ENCODE measurements around the gene UCN3. TPM values are rescaled to one million over a fixed set of nuclear protein-coding genes. Genes with fewer than 3 reads are reported as not detected.

The UCN3 gene
- total RNA-seq, 2 experiments from 2014 or later, result not detected

DNA sequence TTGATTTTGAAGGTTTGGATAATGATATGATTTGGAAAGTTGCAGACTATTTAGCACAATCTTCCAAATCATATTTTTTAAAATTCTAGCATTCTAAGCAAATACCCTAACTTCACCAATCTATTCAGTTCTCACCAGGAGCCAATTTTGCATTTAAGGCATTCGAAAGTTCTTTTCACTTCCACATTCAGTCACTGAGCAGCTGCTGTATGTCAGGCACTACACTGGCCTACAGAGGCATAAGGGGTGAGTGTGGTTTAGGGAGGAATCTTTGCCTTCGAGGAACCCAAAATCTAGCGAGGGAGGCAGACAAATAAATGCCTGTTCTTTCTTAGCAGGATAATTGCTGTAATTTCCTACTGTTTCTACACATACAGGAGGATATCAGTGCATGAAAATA, 10.7 kb upstream of the UCN3 start:
- H3K27ac Mint-ChIP-seq, result no peak overlapping the region
- ChIA-PET POLR2A (no interaction called here), CTCF (no interaction called here)
- no peaks in the 10 kb centered on the region for H3K4me1 Mint-ChIP-seq (ENCODE audit: low read depth)
- ATAC-seq (ENCODE audit: poor library complexity), result no peak
- Histone ChIP-seq H3K4me1 (ENCODE audit: insufficient read depth, low read length) (no peaks in the 10 kb centered on the region), H3K36me3 (ENCODE audit: insufficient read depth, low read length) (no peaks in the 10 kb centered on the region), H3K9me3 (ENCODE audit: control insufficient read depth in 1 of 2, insufficient read depth in 1 of 2, low read length in 2 of 2) (no peaks in the 10 kb centered on the region), H3K27me3 (ENCODE audit: control insufficient read depth in 1 of 2, insufficient read depth in 2 of 2, low read length in 2 of 2) (no peaks in the 10 kb centered on the region), H3K4me3 (ENCODE audit: low read length) (no peak overlapping the region), H3K27ac (ENCODE audit: low read depth in 1 of 2, low read length in 2 of 2) (no peak overlapping the region)
- no peaks in the 10 kb centered on the region for H3K9me3 Mint-ChIP-seq
- intact Hi-C loops (cut with DNase I, micrococcal nuclease), result no loop called here
- H3K27me3 Mint-ChIP-seq, result peaks cover 18% of the 10 kb centered on the region
- no peaks in the 10 kb centered on the region for H3K36me3 Mint-ChIP-seq (ENCODE audit: low read depth)
- TF ChIP-seq, protein P1, sequence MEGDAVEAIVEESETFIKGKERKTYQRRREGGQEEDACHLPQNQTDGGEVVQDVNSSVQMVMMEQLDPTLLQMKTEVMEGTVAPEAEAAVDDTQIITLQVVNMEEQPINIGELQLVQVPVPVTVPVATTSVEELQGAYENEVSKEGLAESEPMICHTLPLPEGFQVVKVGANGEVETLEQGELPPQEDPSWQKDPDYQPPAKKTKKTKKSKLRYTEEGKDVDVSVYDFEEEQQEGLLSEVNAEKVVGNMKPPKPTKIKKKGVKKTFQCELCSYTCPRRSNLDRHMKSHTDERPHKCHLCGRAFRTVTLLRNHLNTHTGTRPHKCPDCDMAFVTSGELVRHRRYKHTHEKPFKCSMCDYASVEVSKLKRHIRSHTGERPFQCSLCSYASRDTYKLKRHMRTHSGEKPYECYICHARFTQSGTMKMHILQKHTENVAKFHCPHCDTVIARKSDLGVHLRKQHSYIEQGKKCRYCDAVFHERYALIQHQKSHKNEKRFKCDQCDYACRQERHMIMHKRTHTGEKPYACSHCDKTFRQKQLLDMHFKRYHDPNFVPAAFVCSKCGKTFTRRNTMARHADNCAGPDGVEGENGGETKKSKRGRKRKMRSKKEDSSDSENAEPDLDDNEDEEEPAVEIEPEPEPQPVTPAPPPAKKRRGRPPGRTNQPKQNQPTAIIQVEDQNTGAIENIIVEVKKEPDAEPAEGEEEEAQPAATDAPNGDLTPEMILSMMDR (IDR thresholded peaks at IDR 0.05), result no peak
- H3K4me3 Mint-ChIP-seq, result no peak overlapping the region
- DNase-seq, result no peak

DNA sequence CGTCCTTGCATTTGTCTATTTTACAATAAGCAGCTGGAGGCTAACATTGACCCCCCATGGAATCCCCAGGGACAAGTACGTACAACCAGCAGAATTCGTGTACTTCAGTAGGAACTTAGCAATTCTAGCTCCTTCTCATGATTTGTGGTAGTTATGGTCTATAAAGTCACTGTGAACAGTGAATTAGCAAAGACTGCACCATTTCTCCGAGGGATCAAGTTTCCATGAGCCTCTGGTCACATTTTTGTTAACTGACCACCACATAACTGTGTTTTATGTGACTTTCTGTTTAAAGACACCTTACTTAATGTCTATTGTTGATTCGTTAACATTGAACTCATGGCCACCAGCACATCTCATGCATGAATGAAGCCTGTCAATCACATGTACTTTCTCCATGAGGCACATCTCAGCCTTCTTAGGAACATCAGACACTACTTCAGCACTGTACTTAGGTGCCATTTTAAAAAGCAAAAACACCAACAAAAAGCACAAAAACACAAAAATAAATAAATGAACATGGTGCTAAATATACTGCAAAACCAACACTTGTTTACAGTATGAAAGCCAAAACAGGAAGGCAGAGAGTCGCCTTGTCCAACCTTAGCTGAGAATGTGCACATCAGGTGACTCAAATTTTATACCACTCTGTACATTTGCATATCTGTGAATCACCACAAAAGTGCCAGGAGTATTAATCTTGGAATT, 9.0 kb upstream of the UCN3 start:
- Mint-ChIP-seq H3K27me3 (peaks cover 18% of the 10 kb centered on the region), H3K4me1 (ENCODE audit: low read depth) (no peaks in the 10 kb centered on the region), H3K27ac (no peak overlapping the region), H3K9me3 (no peaks in the 10 kb centered on the region), H3K4me3 (no peak overlapping the region), H3K36me3 (ENCODE audit: low read depth) (no peaks in the 10 kb centered on the region)
- intact Hi-C loops (cut with DNase I, micrococcal nuclease), result no loop called here
- no peaks in the 10 kb centered on the region for H3K4me1 ChIP-seq (ENCODE audit: insufficient read depth, low read length)
- H3K27ac ChIP-seq (ENCODE audit: low read depth in 1 of 2, low read length in 2 of 2), result no peak overlapping the region
- DNase-seq (no peak), ATAC-seq (ENCODE audit: poor library complexity) (no peak)
- no peaks in the 10 kb centered on the region for H3K9me3 ChIP-seq (ENCODE audit: control insufficient read depth in 1 of 2, insufficient read depth in 1 of 2, low read length in 2 of 2)
- ChIA-PET CTCF (no interaction called here), POLR2A (no interaction called here)
- H3K4me3 ChIP-seq (ENCODE audit: low read length), result no peak overlapping the region
- TF ChIP-seq, protein P1 (IDR thresholded peaks at IDR 0.05), result no peak
- no peaks in the 10 kb centered on the region for H3K27me3 ChIP-seq (ENCODE audit: control insufficient read depth in 1 of 2, insufficient read depth in 2 of 2, low read length in 2 of 2)
- no peaks in the 10 kb centered on the region for H3K36me3 ChIP-seq (ENCODE audit: insufficient read depth, low read length)

DNA sequence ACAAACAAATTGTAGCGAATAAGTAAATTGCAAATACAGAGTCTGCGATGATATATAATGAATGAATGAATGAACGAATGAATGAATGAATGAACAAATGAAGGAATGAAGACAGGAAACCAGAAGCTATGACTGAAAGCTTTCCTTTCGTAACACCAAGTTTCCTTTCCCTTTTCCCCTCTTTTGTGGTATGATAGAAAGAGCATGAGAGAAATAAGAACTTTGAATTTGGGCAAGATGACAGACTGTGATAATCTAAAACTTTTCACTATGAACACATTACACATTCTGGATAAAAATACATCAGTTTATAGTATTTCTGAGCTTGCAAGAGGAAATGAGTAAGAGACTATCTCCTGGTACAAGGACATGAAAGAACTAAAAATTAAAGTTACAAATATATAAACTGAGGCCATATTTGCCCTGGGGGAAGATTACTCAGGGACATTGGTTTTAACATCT, 8.4 kb upstream of the UCN3 start:
- no peak overlapping the region for H3K4me3 Mint-ChIP-seq
- no peak overlapping the region for H3K27ac ChIP-seq (ENCODE audit: low read depth in 1 of 2, low read length in 2 of 2)
- DNase-seq, result no peak
- ChIA-PET CTCF (no interaction called here), POLR2A (no interaction called here)
- no peak for ATAC-seq (ENCODE audit: poor library complexity)
- H3K36me3 Mint-ChIP-seq (ENCODE audit: low read depth), result no peaks in the 10 kb centered on the region
- H3K4me1 Mint-ChIP-seq (ENCODE audit: low read depth), result no peaks in the 10 kb centered on the region
- H3K27ac Mint-ChIP-seq, result no peak overlapping the region
- H3K27me3 ChIP-seq (ENCODE audit: control insufficient read depth in 1 of 2, insufficient read depth in 2 of 2, low read length in 2 of 2), result no peaks in the 10 kb centered on the region
- H3K27me3 Mint-ChIP-seq, result peaks cover 18% of the 10 kb centered on the region
- no peaks in the 10 kb centered on the region for H3K36me3 ChIP-seq (ENCODE audit: insufficient read depth, low read length)
- H3K4me1 ChIP-seq (ENCODE audit: insufficient read depth, low read length), result no peaks in the 10 kb centered on the region
- TF ChIP-seq, protein P1 (IDR thresholded peaks at IDR 0.05), result no peak
- intact Hi-C loops (cut with DNase I, micrococcal nuclease), result no loop called here
- no peaks in the 10 kb centered on the region for H3K9me3 ChIP-seq (ENCODE audit: control insufficient read depth in 1 of 2, insufficient read depth in 1 of 2, low read length in 2 of 2)
- no peaks in the 10 kb centered on the region for H3K9me3 Mint-ChIP-seq
- H3K4me3 ChIP-seq (ENCODE audit: low read length), result no peak overlapping the region
